ENCODE data around the gene SETD2.

- TF ChIP-seq EZH2 (IDR thresholded peaks at IDR 0.05; ENCODE audit: low read depth, unreplicated experiment), result no peak
- no peak for TF ChIP-seq CTCF (conservative IDR thresholded peaks at IDR 0.05; ENCODE audit: low read depth in 2 of 2)
These were observed 20.8 kb downstream of the SETD2 start for GRCh38 chr3:47143068-47143467.

All from GM23338 (cell line).